SK-N-SH (cell line): Measurements from ENCODE around the gene NOP9. TPM values are rescaled to one million over a fixed set of nuclear protein-coding genes. Genes with fewer than 3 reads are reported as not detected.

Source experiments
- CTCF ChIA-PET: fragments of 300-600, 350-600 bp; formaldehyde crosslinking; extraction: SDS; loops from one replicate; lab custom pipeline; 2021; lab: Yijun Ruan, JAX
- POLR2A ChIA-PET: fragments of 350-600 bp; sonication (Branson Sonifier 250); formaldehyde crosslinking; extraction: SDS; loops from one replicate; lab custom pipeline; 2020; ENCODE audit warnings: antibody characterized with exemption, inconsistent platforms; lab: Yijun Ruan, JAX
- DNase-seq: peaks from one replicate; pipeline ENCODE4 v3.0.0; 2012
- H2AFZ ChIP-seq: fragments of 200-600 bp; sonication (generic); 2 replicates; pipeline ENCODE4 v1.8.1; 2016; ENCODE audit warnings: antibody characterized with exemption, mild to moderate bottlenecking, low read depth
- H3F3A ChIP-seq: fragments of 200-600 bp; sonication (generic); replicated peaks from 2 replicates; pipeline ENCODE3; 2016; ENCODE audit warnings: antibody characterized with exemption, mild to moderate bottlenecking; ENCODE audit not compliant: insufficient read depth
- H3K27ac ChIP-seq, 2 experiments: fragments of 200-500 bp in 1 of 2; fragments of 200-600 bp in 1 of 2; sonication (Bioruptor generic) in 1 of 2; sonication (generic), shearing (Covaris generic) in 1 of 2; 2 replicates each; pipeline versions ENCODE4 v1.5.1 to v1.6.1; 2014 to 2016; ENCODE audit warnings: low read depth in 2 of 2, inconsistent platforms in 1 of 2, low read length in 1 of 2, mild to moderate bottlenecking in 1 of 2, mixed read lengths in 1 of 2
- H3K27me3 ChIP-seq: fragments of 200-600 bp; sonication (generic), shearing (Covaris generic); 2 replicates; pipeline ENCODE4 v1.6.1; 2016; ENCODE audit warnings: mixed run types; ENCODE audit not compliant: insufficient read depth
- H3K36me3 ChIP-seq, 2 experiments: fragments of 200-500 bp in 1 of 2; fragments of 200-600 bp in 1 of 2; sonication (Bioruptor generic) in 1 of 2; sonication (generic) in 1 of 2; replicated peaks in 1 of 2; 2 replicates each; pipeline versions ENCODE3 to v1.5.1; 2014 to 2016; ENCODE audit warnings: low read length in 1 of 2, mild to moderate bottlenecking in 1 of 2; ENCODE audit not compliant: insufficient read depth in 2 of 2, control insufficient read depth in 1 of 2
- H3K4me1 ChIP-seq, 2 experiments: fragments of 200-500 bp in 1 of 2; fragments of 200-600 bp in 1 of 2; sonication (Bioruptor generic) in 1 of 2; sonication (generic), shearing (Covaris generic) in 1 of 2; 2 replicates each; pipeline versions ENCODE4 v1.5.1 to v1.6.1; 2014 to 2016; ENCODE audit warnings: low read depth in 1 of 2, low read length in 1 of 2, mixed run types in 1 of 2; ENCODE audit not compliant: insufficient read depth in 2 of 2, control insufficient read depth in 1 of 2
- H3K4me2 ChIP-seq: fragments of 200-600 bp; sonication (generic), shearing (Covaris generic); 2 replicates; pipeline ENCODE4 v1.6.1; 2017; ENCODE audit warnings: mixed run types
- H3K4me3 ChIP-seq, 2 experiments: fragments of 200-500 bp in 1 of 2; fragments of 200-600 bp in 1 of 2; sonication (Bioruptor generic) in 1 of 2; sonication (generic), shearing (Covaris generic) in 1 of 2; 2 replicates each; pipeline versions ENCODE4 v1.5.1 to v1.8.1; 2014 to 2016; ENCODE audit warnings: low read depth in 2 of 2, inconsistent platforms in 1 of 2, low read length in 1 of 2, mild to moderate bottlenecking in 1 of 2, mixed read lengths in 1 of 2, moderate library complexity in 1 of 2
- H3K79me2 ChIP-seq: fragments of 200-600 bp; sonication (generic); 2 replicates; pipeline ENCODE4 v1.8.1; 2017; ENCODE audit warnings: mild to moderate bottlenecking; ENCODE audit not compliant: insufficient read depth
- H3K9ac ChIP-seq: fragments of 200-600 bp; sonication (generic); 2 replicates; pipeline ENCODE4 v1.6.1; 2017; ENCODE audit warnings: mixed run types
- H3K9me2 ChIP-seq: fragments of 200-600 bp; sonication (generic); 2 replicates; pipeline ENCODE4 v1.6.1; 2017; ENCODE audit warnings: mixed run types
- H3K9me3 ChIP-seq: fragments of 200-600 bp; sonication (generic); 2 replicates; pipeline ENCODE4 v1.6.1; 2017; ENCODE audit warnings: mixed run types, mild to moderate bottlenecking, moderate library complexity
- H4K20me1 ChIP-seq: fragments of 200-600 bp; sonication (generic); 2 replicates; pipeline ENCODE4 v1.6.1; 2017; ENCODE audit warnings: mild to moderate bottlenecking, mixed run types; ENCODE audit not compliant: insufficient read depth
- CHD2 ChIP-seq: fragments of 150-350 bp; IDR thresholded peaks from 2 replicates; pipeline ENCODE4 v1.6.1; 2018; ENCODE audit warnings: low read length; ENCODE audit not compliant: partially characterized antibody
- EP300 ChIP-seq, 2 experiments: IDR thresholded peaks; 2 replicates each; pipeline versions ENCODE4 v1.4.0 to v1.6.1; 2012; ENCODE audit warnings: borderline replicate concordance in 1 of 2, low read depth in 1 of 2, low read length in 1 of 2
- EZH2phosphoT487 ChIP-seq: fragments of 200-600 bp; sonication (generic); IDR thresholded peaks from 2 replicates; pipeline ENCODE4 v1.6.1; 2017; ENCODE audit warnings: low read depth, mixed run types, mild to moderate bottlenecking, antibody characterized with exemption, moderate library complexity, borderline replicate concordance
- FOSL2 ChIP-seq: IDR thresholded peaks from 2 replicates; pipeline ENCODE4 v1.4.0; 2012; ENCODE audit warnings: low read depth, mild to moderate bottlenecking, moderate library complexity, borderline replicate concordance
- FOXJ3 ChIP-seq: sonication (generic); formaldehyde crosslinking; IDR thresholded peaks from 2 replicates; pipeline ENCODE4 v1.5.1; 2020; ENCODE audit warnings: mild to moderate bottlenecking, missing genetic modification reagents
- GATA2 ChIP-seq: sonication (generic); formaldehyde crosslinking; IDR thresholded peaks from 2 replicates; pipeline ENCODE4 v1.5.0; 2020; ENCODE audit warnings: mild to moderate bottlenecking, missing genetic modification reagents
- JUND ChIP-seq: IDR thresholded peaks from 2 replicates; pipeline ENCODE4 v1.4.0; 2012
- MAX ChIP-seq: IDR thresholded peaks from 2 replicates; pipeline ENCODE4 v1.4.0; 2012; ENCODE audit warnings: low read depth
- NFIC ChIP-seq: IDR thresholded peaks from 2 replicates; pipeline ENCODE4 v1.4.0; 2012; ENCODE audit warnings: borderline replicate concordance
- POLR2AphosphoS5 ChIP-seq: IDR thresholded peaks from 2 replicates; pipeline ENCODE4 v1.6.1; 2012; ENCODE audit warnings: low read depth, low read length
- RCOR1 ChIP-seq: fragments of 150-350 bp; IDR thresholded peaks from 2 replicates; pipeline ENCODE4 v1.6.1; 2017; ENCODE audit warnings: antibody characterized with exemption, low read length
- RFX5 ChIP-seq: IDR thresholded peaks from 2 replicates; pipeline ENCODE4 v1.6.1; 2012; ENCODE audit warnings: mild to moderate bottlenecking, improper control_type of control experiment, low read length
- SIN3A ChIP-seq: IDR thresholded peaks from 2 replicates; pipeline ENCODE4 v1.6.1; 2012; ENCODE audit warnings: low read depth, mild to moderate bottlenecking, low read length, moderate library complexity, borderline replicate concordance
- SMC3 ChIP-seq: IDR thresholded peaks from 2 replicates; pipeline ENCODE4 v1.6.1; 2012; ENCODE audit warnings: low read depth, low read length, improper control_type of control experiment
- TEAD4 ChIP-seq: IDR thresholded peaks from 2 replicates; pipeline ENCODE4 v1.4.0; 2012; ENCODE audit warnings: mild to moderate bottlenecking, borderline replicate concordance; ENCODE audit not compliant: insufficient read depth
- YY1 ChIP-seq: IDR thresholded peaks from 2 replicates; pipeline ENCODE4 v1.4.0; 2012; ENCODE audit warnings: low read depth, mild to moderate bottlenecking
- WGBS: methylation state at CpG from one replicate; pipeline ENCODE4 v1.1.6; 2017; ENCODE audit warnings: low lambda C conversion rate; 5-methylcytosine and 5-hydroxymethylcytosine counted together
- polyA plus RNA-seq, 3 experiments: library from polyadenylated mRNA; depleted of rRNA; stranded (reverse); fragments of >200 nt; gene quantifications; 2 replicates each; pipeline ENCODE4 v1.2.3, GENCODE V29; 2012
- TF ChIP-seq, protein P1 (sequence below): IDR thresholded peaks from 2 replicates; pipeline ENCODE4; 2012

The NOP9 gene
- polyA plus RNA-seq, 1 of the 3 experiments (the other 2 are of a cell fraction): 11.9 TPM

- CTCF ChIA-PET: interaction anchor here (1.2 to 14.6 kb wide), 5 partner anchors 8 to 120 kb away, joined by 5 to 115 read pairs (median 5); partner anchors contain the start of genes CIDEB, LTB4R and LTB4R2
- Histone ChIP-seq H2AFZ (no peak overlapping the region), H3F3A (peaks cover 10% of the 10 kb centered on the region), H3K79me2 (no peaks in the 10 kb centered on the region)
- POLR2A ChIA-PET: interaction anchor here (0.8 kb wide), 1 partner anchor 17 kb away, joined by 3 read pairs; no protein-coding TSS in a partner anchor
- DNase-seq: no peak
- TF ChIP-seq, protein P1, sequence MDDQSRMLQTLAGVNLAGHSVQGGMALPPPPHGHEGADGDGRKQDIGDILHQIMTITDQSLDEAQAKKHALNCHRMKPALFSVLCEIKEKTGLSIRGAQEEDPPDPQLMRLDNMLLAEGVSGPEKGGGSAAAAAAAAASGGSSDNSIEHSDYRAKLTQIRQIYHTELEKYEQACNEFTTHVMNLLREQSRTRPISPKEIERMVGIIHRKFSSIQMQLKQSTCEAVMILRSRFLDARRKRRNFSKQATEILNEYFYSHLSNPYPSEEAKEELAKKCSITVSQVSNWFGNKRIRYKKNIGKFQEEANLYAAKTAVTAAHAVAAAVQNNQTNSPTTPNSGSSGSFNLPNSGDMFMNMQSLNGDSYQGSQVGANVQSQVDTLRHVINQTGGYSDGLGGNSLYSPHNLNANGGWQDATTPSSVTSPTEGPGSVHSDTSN: no peak
- TF ChIP-seq EP300 (IDR thresholded peaks at IDR 0.05; ENCODE audit: borderline replicate concordance in 1 of 2, low read depth in 1 of 2, low read length in 1 of 2) (no peak), JUND (no peak), POLR2AphosphoS5 (no peak), SMC3 (no peak), FOXJ3 (CRISPR knock-in tag) (no peak), CHD2 (no peak), RCOR1 (no peak), YY1 (no peak), EZH2phosphoT487 (no peak), TEAD4 (no peak), MAX (no peak), GATA2 (no peak), FOSL2 (no peak), NFIC (no peak), SIN3A (no peak)
- TF ChIP-seq, all 33 proteins: peak for 0
- no peaks in the 10 kb centered on the region for H3K9me2 ChIP-seq
- H3K9ac ChIP-seq: no peak overlapping the region
- WGBS: 85% methylated on average over 18 of the region's 18 CpGs
- H3K36me3 ChIP-seq: peaks cover 0 to 6% of the 10 kb centered on the region in 2 experiments
- no peak overlapping the region for H3K27ac ChIP-seq
- H3K4me3 ChIP-seq: no peak overlapping the region
- H4K20me1 ChIP-seq: no peaks in the 10 kb centered on the region
- H3K4me2 ChIP-seq: no peak overlapping the region
- peaks cover 0 to 8% of the 10 kb centered on the region in 2 experiments; a peak in 1 of 4 replicates for H3K4me1 ChIP-seq
- peaks cover 12% of the 10 kb centered on the region; the same call in 1 of the 2 replicates for H3K27me3 ChIP-seq
- no peaks in the 10 kb centered on the region for H3K9me3 ChIP-seq
Observed at GRCh38 chr14:24316597-24316950, 16.9 kb downstream of the NOP9 start.

GRCh38 chr14:24317141-24317928 is 17.7 kb downstream of the NOP9 start:
- H3K79me2 ChIP-seq: no peaks in the 10 kb centered on the region
- ChIA-PET POLR2A (interaction anchor here (0.8 to 1.6 kb wide), 2 partner anchors 9 to 16 kb away, joined by 3 read pairs; no protein-coding TSS in a partner anchor), CTCF (interaction anchor here (1.2 to 14.6 kb wide), 6 partner anchors 9 to 119 kb away, joined by 5 to 115 read pairs (median 16); partner anchors contain the start of genes ADCY4, CIDEB, LTB4R and LTB4R2)
- H2AFZ ChIP-seq: no peak overlapping the region
- TF ChIP-seq FOSL2 (peak; percentile 31; the same call in 1 of the 2 replicates), RFX5 (no peak)
- H3K27me3 ChIP-seq: peaks cover 12% of the 10 kb centered on the region; the same call in 1 of the 2 replicates
- peaks cover 10% of the 10 kb centered on the region for H3F3A ChIP-seq
- no peak overlapping the region for H3K4me3 ChIP-seq
- DNase-seq: no peak
- H3K36me3 ChIP-seq: no peaks in the 10 kb centered on the region
- H4K20me1 ChIP-seq: no peaks in the 10 kb centered on the region
- peak overlapping the region; percentile 25; the same call in 1 of the 2 replicates for H3K4me2 ChIP-seq
- peaks cover 0 to 8% of the 10 kb centered on the region in 2 experiments; a peak in 1 of 4 replicates for H3K4me1 ChIP-seq
- H3K9me2 ChIP-seq: no peaks in the 10 kb centered on the region
- no peak overlapping the region; a peak in 1 of 4 replicates for H3K27ac ChIP-seq
- H3K9me3 ChIP-seq: no peaks in the 10 kb centered on the region
- 98% methylated on average over 3 of the region's 3 CpGs for WGBS
- H3K9ac ChIP-seq: no peak overlapping the region
